ENCODE results near the gene COL18A1.

The COL18A1 gene

GRCh38 chr21:45487891-45488600 lies 83.1 kb downstream of the COL18A1 start:
- no peaks in the 10 kb centered on the region for H4K20me1 ChIP-seq (ENCODE audit: insufficient read depth, low read length)
- no peaks in the 10 kb centered on the region for H3K9me3 ChIP-seq (ENCODE audit: insufficient read depth, low read length)
- H2AFZ ChIP-seq (ENCODE audit: low read depth, low read length): no peak overlapping the region
- no peak overlapping the region for H3K4me2 ChIP-seq (ENCODE audit: low read length)
- no peaks in the 10 kb centered on the region for H3K79me2 ChIP-seq (ENCODE audit: low read length)
- H3K4me3 ChIP-seq (ENCODE audit: low read length): no peak overlapping the region
- TF ChIP-seq CTCF (IDR thresholded peaks at IDR 0.05; ENCODE audit: low read depth, low read length) (no peak), EZH2phosphoT487 (IDR thresholded peaks at IDR 0.05; ENCODE audit: low read depth) (no peak)
- H3K36me3 ChIP-seq (replicated peaks; ENCODE audit: low read depth, low read length): no peaks in the 10 kb centered on the region
- no peak overlapping the region for H3K27ac ChIP-seq (ENCODE audit: low read length)
- H3K9ac ChIP-seq (ENCODE audit: low read length): no peak overlapping the region
- H3K27me3 ChIP-seq (ENCODE audit: low read depth, low read length): no peaks in the 10 kb centered on the region
- H3K4me1 ChIP-seq (ENCODE audit: low read length): no peaks in the 10 kb centered on the region

GRCh38 chr21:45488931-45489721 lies 84.2 kb downstream of the COL18A1 start:
- TF ChIP-seq EZH2phosphoT487 (IDR thresholded peaks at IDR 0.05; ENCODE audit: low read depth) (no peak), CTCF (IDR thresholded peaks at IDR 0.05; ENCODE audit: low read depth, low read length) (no peak)
- H3K9me3 ChIP-seq (ENCODE audit: insufficient read depth, low read length): no peaks in the 10 kb centered on the region
- no peak overlapping the region for H3K27ac ChIP-seq (ENCODE audit: low read length)
- H4K20me1 ChIP-seq (ENCODE audit: insufficient read depth, low read length): no peaks in the 10 kb centered on the region
- no peaks in the 10 kb centered on the region for H3K4me1 ChIP-seq (ENCODE audit: low read length)
- H3K27me3 ChIP-seq (ENCODE audit: low read depth, low read length): no peaks in the 10 kb centered on the region
- no peak overlapping the region for H3K4me2 ChIP-seq (ENCODE audit: low read length)
- no peak overlapping the region for H3K4me3 ChIP-seq (ENCODE audit: low read length)
- H3K9ac ChIP-seq (ENCODE audit: low read length): no peak overlapping the region
- H3K79me2 ChIP-seq (ENCODE audit: low read length): no peaks in the 10 kb centered on the region
- H2AFZ ChIP-seq (ENCODE audit: low read depth, low read length): no peak overlapping the region
- H3K36me3 ChIP-seq (replicated peaks; ENCODE audit: low read depth, low read length): no peaks in the 10 kb centered on the region

GRCh38 chr21:45489722-45489982 lies 84.7 kb downstream of the COL18A1 start:
- Histone ChIP-seq H4K20me1 (ENCODE audit: insufficient read depth, low read length) (no peaks in the 10 kb centered on the region), H3K27ac (ENCODE audit: low read length) (no peak overlapping the region), H3K4me2 (ENCODE audit: low read length) (no peak overlapping the region), H3K9me3 (ENCODE audit: insufficient read depth, low read length) (no peaks in the 10 kb centered on the region), H3K36me3 (replicated peaks; ENCODE audit: low read depth, low read length) (no peaks in the 10 kb centered on the region), H3K9ac (ENCODE audit: low read length) (no peak overlapping the region), H3K4me3 (ENCODE audit: low read length) (no peak overlapping the region), H2AFZ (ENCODE audit: low read depth, low read length) (no peak overlapping the region), H3K4me1 (ENCODE audit: low read length) (no peaks in the 10 kb centered on the region), H3K27me3 (ENCODE audit: low read depth, low read length) (no peaks in the 10 kb centered on the region), H3K79me2 (ENCODE audit: low read length) (no peaks in the 10 kb centered on the region)
- TF ChIP-seq EZH2phosphoT487 (IDR thresholded peaks at IDR 0.05; ENCODE audit: low read depth): no peak
- no peak for TF ChIP-seq CTCF (IDR thresholded peaks at IDR 0.05; ENCODE audit: low read depth, low read length)

- no peaks in the 10 kb centered on the region for H4K20me1 ChIP-seq (ENCODE audit: insufficient read depth, low read length)
- no peaks in the 10 kb centered on the region for H3K36me3 ChIP-seq (replicated peaks; ENCODE audit: low read depth, low read length)
- H3K79me2 ChIP-seq (ENCODE audit: low read length): no peaks in the 10 kb centered on the region
- H2AFZ ChIP-seq (ENCODE audit: low read depth, low read length): no peak overlapping the region
- H3K9ac ChIP-seq (ENCODE audit: low read length): no peak overlapping the region
- no peak overlapping the region for H3K4me3 ChIP-seq (ENCODE audit: low read length)
- TF ChIP-seq CTCF (IDR thresholded peaks at IDR 0.05; ENCODE audit: low read depth, low read length) (no peak), EZH2phosphoT487 (IDR thresholded peaks at IDR 0.05; ENCODE audit: low read depth) (no peak)
- no peaks in the 10 kb centered on the region for H3K27me3 ChIP-seq (ENCODE audit: low read depth, low read length)
- no peaks in the 10 kb centered on the region for H3K9me3 ChIP-seq (ENCODE audit: insufficient read depth, low read length)
- no peaks in the 10 kb centered on the region for H3K4me1 ChIP-seq (ENCODE audit: low read length)
- no peak overlapping the region for H3K27ac ChIP-seq (ENCODE audit: low read length)
- no peak overlapping the region for H3K4me2 ChIP-seq (ENCODE audit: low read length)
These were observed 85.2 kb downstream of the COL18A1 start for GRCh38 chr21:45490049-45490731.

Data from OCI-LY3 (cell line).